Transverse colon (tissue), 4 donors: ENCODE data around the gene AGTR1. TPM values are rescaled to one million over a fixed set of nuclear protein-coding genes. Genes with fewer than 3 reads are reported as not detected.

Experiments
- DNase-seq: peaks from one replicate; pipeline ENCODE4 v3.0.0-alpha.2; 2019
- H3K27ac ChIP-seq, 4 donors: fragments of 200-600 bp; sonication (generic); 2 replicates each; pipeline ENCODE4 v1.5.1; 2016 to 2018; ENCODE audit warnings: inconsistent platforms in 4 of 4
- H3K27me3 ChIP-seq: fragments of 200-600 bp; sonication (generic); 2 replicates; pipeline ENCODE4 v1.5.1; 2017; ENCODE audit warnings: inconsistent platforms
- H3K36me3 ChIP-seq, 4 donors: fragments of 200-600 bp; sonication (generic); 2 replicates each; pipeline ENCODE4 v1.5.1; 2017 to 2019; ENCODE audit warnings: inconsistent platforms in 4 of 4
- H3K4me1 ChIP-seq, 4 donors: fragments of 200-600 bp; sonication (generic); 2 replicates each; pipeline ENCODE4 v1.5.1; 2017 to 2020; ENCODE audit warnings: inconsistent platforms in 4 of 4
- H3K4me3 ChIP-seq, 4 donors: fragments of 200-600 bp; sonication (generic); 1 replicate in 1 of 4; 2 replicates in 3 of 4; pipeline versions ENCODE4 v1.5.1 to v1.6.1; 2017 to 2019; ENCODE audit warnings: inconsistent platforms in 4 of 4
- H3K9me3 ChIP-seq, 2 donors: fragments of 200-600 bp; sonication (generic); 2 replicates each; pipeline ENCODE4 v1.5.1; 2017 to 2019; ENCODE audit warnings: inconsistent platforms in 2 of 2
- CTCF ChIP-seq, 5 experiments: fragments of 200-600 bp in 3 of 5; fragments of 450-650 bp in 2 of 5; sonication (generic) in 3 of 5; IDR thresholded peaks; 1 replicate in 2 of 5; 2 replicates in 3 of 5; pipeline ENCODE4 v1.5.1; 2016 to 2017; ENCODE audit warnings: antibody characterized with exemption in 5 of 5, inconsistent platforms in 3 of 5, mild to moderate bottlenecking in 2 of 5, moderate library complexity in 1 of 5
- EP300 ChIP-seq: sonication (generic); formaldehyde crosslinking; IDR thresholded peaks from one replicate; pipeline ENCODE4 v1.6.1; 2017; ENCODE audit warnings: antibody characterized with exemption, low read depth
- POLR2A ChIP-seq: fragments of 450-650 bp; IDR thresholded peaks from one replicate; pipeline ENCODE4 v1.6.1; 2016; ENCODE audit warnings: antibody characterized with exemption, mild to moderate bottlenecking, moderate library complexity
- POLR2AphosphoS5 ChIP-seq, 3 donors: sonication (generic); formaldehyde crosslinking; IDR thresholded peaks; one replicate each; pipeline ENCODE4 v1.6.1; 2016; ENCODE audit warnings: antibody characterized with exemption in 3 of 3
- WGBS, 2 donors: methylation state at CpG; one replicate each; pipeline ENCODE4 v1.1.5; 2018; ENCODE audit warnings: low coverage in 1 of 2; 5-methylcytosine and 5-hydroxymethylcytosine counted together
- in situ Hi-C, 4 donors: fragments of 200-750 bp; cut with MboI; loops; one replicate each; pipeline versions ENCODE4 v1.15.0 to v1.15.1; 2017; ENCODE audit warnings: low sequenced_read_pairs in 3 of 4, low pct_ligation_motif_present in 1 of 4, low pct_unique_long_range_greater_than_20kb in 1 of 4
- intact Hi-C: fragments of 100-400 bp; cut with DNase I; formaldehyde crosslinking; loops from one replicate; pipeline ENCODE4 v1.15.1; 2023; ENCODE audit warnings: low total_unique reads
- total RNA-seq, 4 donors: library from RNA; depleted of rRNA; stranded (reverse); fragments of >200 nt; gene quantifications; one replicate each; pipeline ENCODE4 v1.1.0, GENCODE V29; 2016

The AGTR1 gene
- total RNA-seq, 4 donors from 2014 or later = 1.8 to 10.2 (median 8.2) TPM

- in situ Hi-C loops (no loop called here), intact Hi-C loops (no loop called here)
- TF ChIP-seq POLR2A (no peak), EP300 (no peak)
- WGBS, 2 donors = 68 to 74% methylated on average over 7 to 12 of the region's 12 CpGs
- no peaks in the 10 kb centered on the region for H3K4me1 ChIP-seq
- H3K9me3 ChIP-seq = no peaks in the 10 kb centered on the region
- H3K27ac ChIP-seq = no peak overlapping the region
- H3K4me3 ChIP-seq = no peak overlapping the region
- DNase-seq = no peak
- H3K27me3 ChIP-seq = no peaks in the 10 kb centered on the region
- H3K36me3 ChIP-seq = no peaks in the 10 kb centered on the region
These were observed 59.8 kb downstream of the AGTR1 start for GRCh38 chr3:148757238-148758215.

- intact Hi-C loops (no loop called here), in situ Hi-C loops (no loop called here)
- Histone ChIP-seq H3K27ac (no peak overlapping the region), H3K27me3 (no peaks in the 10 kb centered on the region), H3K36me3 (no peaks in the 10 kb centered on the region), H3K4me3 (no peak overlapping the region), H3K4me1 (no peaks in the 10 kb centered on the region), H3K9me3 (no peaks in the 10 kb centered on the region)
- no peak for DNase-seq
- 40 to 53% methylated on average over 3 of the region's 3 CpGs for WGBS, 2 donors
- TF ChIP-seq POLR2A (no peak), CTCF (IDR thresholded peaks at IDR 0.05) (no peak), POLR2AphosphoS5 (IDR thresholded peaks at IDR 0.05) (no peak), EP300 (no peak)
These were observed 60.7 kb downstream of the AGTR1 start for GRCh38 chr3:148758303-148758884.

DNA sequence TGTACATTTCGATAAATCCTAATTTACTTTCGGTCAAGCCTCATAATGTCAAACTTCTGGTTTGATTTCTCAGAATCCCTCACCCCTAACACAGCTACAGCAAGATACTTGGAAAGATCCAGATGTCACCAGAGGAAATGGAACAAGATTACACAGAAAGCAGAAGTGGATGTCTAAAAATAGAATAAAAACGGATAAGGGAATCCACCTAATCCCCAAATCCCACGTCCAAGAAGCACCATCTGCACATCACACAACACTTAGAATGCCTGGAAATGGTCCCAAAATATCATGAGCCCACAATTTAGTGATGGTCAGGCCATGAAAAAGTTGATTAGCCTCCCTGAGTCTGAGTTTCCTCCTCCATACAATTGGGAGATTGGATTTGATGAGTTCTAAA is 61.7 kb downstream of the AGTR1 start:
- Histone ChIP-seq H3K9me3 (no peaks in the 10 kb centered on the region), H3K4me1 (no peaks in the 10 kb centered on the region), H3K36me3 (no peaks in the 10 kb centered on the region), H3K27ac (no peak overlapping the region), H3K27me3 (no peaks in the 10 kb centered on the region), H3K4me3 (no peak overlapping the region)
- WGBS, 2 donors = 47 to 63% methylated on average over 4 of the region's 4 CpGs
- in situ Hi-C loops (no loop called here), intact Hi-C loops (no loop called here)
- TF ChIP-seq EP300 = no peak
- no peak for TF ChIP-seq POLR2AphosphoS5 (IDR thresholded peaks at IDR 0.05)
- no peak for DNase-seq

DNA sequence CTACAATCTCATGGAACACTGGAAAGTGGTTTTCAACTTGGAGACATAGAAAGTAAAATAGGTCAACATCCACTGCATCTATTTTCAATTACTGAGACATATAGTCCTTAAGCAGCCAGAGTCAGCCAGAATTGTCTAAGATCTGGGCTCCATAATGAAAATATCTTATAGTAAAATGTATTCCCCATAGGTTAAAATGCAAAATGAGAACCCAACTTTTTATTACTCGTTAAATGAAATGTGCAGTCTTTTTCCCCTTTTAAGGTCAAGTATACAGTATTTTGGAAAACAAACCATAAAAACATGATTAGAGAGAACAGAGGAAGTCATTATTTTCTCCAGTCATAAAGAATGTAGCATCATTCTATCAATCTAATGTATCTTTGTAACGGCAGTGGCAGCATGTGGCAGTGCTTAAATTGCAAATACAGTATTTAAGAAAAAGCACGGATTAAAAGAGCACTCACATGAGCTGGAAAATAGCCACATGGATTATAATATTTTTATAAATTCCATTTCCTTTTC is 65.5 kb downstream of the AGTR1 start:
- in situ Hi-C loops = no loop called here
- no peaks in the 10 kb centered on the region for H3K36me3 ChIP-seq

More for the DNA sequence above, 65.5 kb downstream of the AGTR1 start:
- no peak for TF ChIP-seq CTCF (IDR thresholded peaks at IDR 0.05)
- no peak for TF ChIP-seq POLR2A
- no peak for TF ChIP-seq EP300
- TF ChIP-seq POLR2AphosphoS5 (IDR thresholded peaks at IDR 0.05) = no peak
- Histone ChIP-seq H3K27me3 (no peaks in the 10 kb centered on the region), H3K9me3 (no peaks in the 10 kb centered on the region), H3K4me1 (no peaks in the 10 kb centered on the region), H3K4me3 (no peak overlapping the region), H3K27ac (no peak overlapping the region)
- DNase-seq = no peak
- intact Hi-C loops = no loop called here
- 34 to 47% methylated on average over 3 of the region's 3 CpGs for WGBS, 2 donors
